ENCODE measurements around the gene C2orf72.

The C2orf72 gene

GRCh38 chr2:231084565-231084964 is 47.2 kb downstream of the C2orf72 start:
- DNase-seq: no peak

- DNase-seq: no peak
These were observed 51.4 kb downstream of the C2orf72 start for GRCh38 chr2:231088754-231089153.

- no peak for DNase-seq
These were observed 56.6 kb downstream of the C2orf72 start for GRCh38 chr2:231093933-231094332.

GRCh38 chr2:231094736-231095346 is 57.5 kb downstream of the C2orf72 start:
- DNase-seq: no peak
